CD4-positive, alpha-beta T cell treated with Interleukin-2 at 100 ng/mL for 4 hours (primary cell): ENCODE data around the gene PAX2.

Experiments
- DNase-seq: peaks from one replicate; pipeline ENCODE4 v3.0.0-alpha.2; 2020; ENCODE audit warnings: low spot score

Gene PAX2

GRCh38 chr10:100739517-100740368 lies 5.6 kb upstream of the PAX2 start:
- no peak for DNase-seq

- no peak for DNase-seq
Measured at GRCh38 chr10:100740476-100741377, 4.7 kb upstream of the PAX2 start.

GRCh38 chr10:100741378-100742075 lies 3.9 kb upstream of the PAX2 start:
- DNase-seq, result no peak

GRCh38 chr10:100742076-100742771 lies 3.2 kb upstream of the PAX2 start:
- no peak for DNase-seq

GRCh38 chr10:100742936-100743335 lies 2.4 kb upstream of the PAX2 start:
- no peak for DNase-seq

GRCh38 chr10:100743626-100744135 lies 1.7 kb upstream of the PAX2 start:
- DNase-seq, result peak; percentile 32

- DNase-seq, result no peak
Measured at GRCh38 chr10:100744136-100744986, 1.0 kb upstream of the PAX2 start.

- no peak for DNase-seq
Measured at GRCh38 chr10:100745882-100746783, 751 bp downstream of the PAX2 start.

GRCh38 chr10:100746784-100747455 lies 1.5 kb downstream of the PAX2 start:
- no peak for DNase-seq

GRCh38 chr10:100747456-100748230 lies 2.3 kb downstream of the PAX2 start:
- no peak for DNase-seq

- no peak for DNase-seq
Measured at GRCh38 chr10:100748231-100749058, 3.1 kb downstream of the PAX2 start.

GRCh38 chr10:100749059-100749308 lies 3.6 kb downstream of the PAX2 start:
- no peak for DNase-seq

- DNase-seq, result no peak
Measured at GRCh38 chr10:100749309-100750217, 4.2 kb downstream of the PAX2 start.

GRCh38 chr10:100750291-100751210 lies 5.2 kb downstream of the PAX2 start:
- no peak for DNase-seq

- DNase-seq, result no peak
Measured at GRCh38 chr10:100751211-100751933, 6.0 kb downstream of the PAX2 start.
